HG03378 (cell line): ENCODE measurements around the gene C19orf73.
"Not testable (repeated sequence)": the region's sequence is repeated elsewhere in the genome, so short reads cannot be mapped to it uniquely, and the experiment has no call there.

Source experiments
- ATAC-seq: cut with Tn5 transposase; IDR thresholded peaks from one replicate; pipeline ENCODE4 v1.9.1; 2021; ENCODE audit warnings: mild to moderate bottlenecking, moderate library complexity; ENCODE audit not compliant: unreplicated experiment

The C19orf73 gene

DNA sequence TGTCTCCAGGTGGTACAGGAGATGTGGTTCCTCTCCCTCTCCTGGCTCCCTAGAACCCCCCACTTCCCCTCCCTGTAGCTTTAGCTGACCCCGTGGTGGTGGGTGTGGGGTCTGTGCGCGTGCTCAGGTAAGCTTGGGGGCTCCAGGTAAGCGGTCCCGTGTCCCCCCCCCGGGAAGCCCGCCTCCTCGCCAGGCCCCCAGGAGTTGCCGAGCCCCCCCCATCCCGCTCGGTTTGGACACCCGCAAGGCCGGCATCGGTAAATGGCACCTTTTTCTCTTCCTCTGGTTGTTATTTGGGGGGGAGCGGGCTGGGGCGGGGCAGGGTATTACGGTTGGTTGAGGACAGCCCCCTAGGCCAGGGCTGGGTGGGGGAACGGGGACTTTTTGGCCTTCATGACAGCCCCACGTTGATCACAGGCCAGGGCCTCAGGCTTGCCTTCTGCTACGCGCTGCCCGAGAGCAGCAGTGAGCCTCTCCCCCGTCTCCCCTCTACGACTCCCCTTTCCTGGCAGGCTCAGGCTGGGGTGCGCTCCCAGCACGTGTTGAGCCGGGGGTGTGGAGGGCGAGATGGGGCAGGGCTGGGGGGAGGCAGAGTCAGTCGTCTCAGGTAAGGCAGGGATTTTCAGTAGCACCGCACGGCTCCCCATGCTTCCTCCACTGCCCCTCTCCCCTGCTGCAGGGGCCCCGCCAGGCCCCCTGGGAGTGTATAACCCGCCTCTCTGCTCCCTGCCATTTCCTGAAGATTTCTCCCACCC lies 15.4 kb downstream of the C19orf73 start:
- ATAC-seq = no peak

- ATAC-seq = no peak
Measured at GRCh38 chr19:49102303-49102702, 16.6 kb downstream of the C19orf73 start.

GRCh38 chr19:49101160-49101559 lies 17.8 kb downstream of the C19orf73 start:
- no peak for ATAC-seq

DNA sequence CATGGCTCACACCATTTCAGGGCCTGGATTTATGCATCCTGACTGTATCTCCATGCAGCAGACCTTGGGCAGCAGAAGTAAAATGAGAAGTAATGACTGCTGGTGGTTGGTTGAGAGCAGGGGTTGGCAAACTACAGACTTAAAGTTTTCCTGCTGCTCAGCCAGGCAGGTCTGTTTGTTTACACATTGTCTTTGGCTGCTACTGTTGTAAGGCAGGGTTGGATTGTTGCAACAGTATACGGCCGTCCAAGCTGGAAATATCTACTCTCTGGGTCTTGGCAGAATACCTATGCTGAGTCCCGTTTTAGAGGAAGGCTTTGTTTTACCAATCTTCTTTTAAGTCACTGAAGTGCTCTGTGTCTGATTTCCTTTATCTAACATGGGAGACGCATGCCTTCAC lies 20.1 kb downstream of the C19orf73 start:
- ATAC-seq = no peak

GRCh38 chr19:49097453-49098288 lies 21.3 kb downstream of the C19orf73 start:
- no peak for ATAC-seq

DNA sequence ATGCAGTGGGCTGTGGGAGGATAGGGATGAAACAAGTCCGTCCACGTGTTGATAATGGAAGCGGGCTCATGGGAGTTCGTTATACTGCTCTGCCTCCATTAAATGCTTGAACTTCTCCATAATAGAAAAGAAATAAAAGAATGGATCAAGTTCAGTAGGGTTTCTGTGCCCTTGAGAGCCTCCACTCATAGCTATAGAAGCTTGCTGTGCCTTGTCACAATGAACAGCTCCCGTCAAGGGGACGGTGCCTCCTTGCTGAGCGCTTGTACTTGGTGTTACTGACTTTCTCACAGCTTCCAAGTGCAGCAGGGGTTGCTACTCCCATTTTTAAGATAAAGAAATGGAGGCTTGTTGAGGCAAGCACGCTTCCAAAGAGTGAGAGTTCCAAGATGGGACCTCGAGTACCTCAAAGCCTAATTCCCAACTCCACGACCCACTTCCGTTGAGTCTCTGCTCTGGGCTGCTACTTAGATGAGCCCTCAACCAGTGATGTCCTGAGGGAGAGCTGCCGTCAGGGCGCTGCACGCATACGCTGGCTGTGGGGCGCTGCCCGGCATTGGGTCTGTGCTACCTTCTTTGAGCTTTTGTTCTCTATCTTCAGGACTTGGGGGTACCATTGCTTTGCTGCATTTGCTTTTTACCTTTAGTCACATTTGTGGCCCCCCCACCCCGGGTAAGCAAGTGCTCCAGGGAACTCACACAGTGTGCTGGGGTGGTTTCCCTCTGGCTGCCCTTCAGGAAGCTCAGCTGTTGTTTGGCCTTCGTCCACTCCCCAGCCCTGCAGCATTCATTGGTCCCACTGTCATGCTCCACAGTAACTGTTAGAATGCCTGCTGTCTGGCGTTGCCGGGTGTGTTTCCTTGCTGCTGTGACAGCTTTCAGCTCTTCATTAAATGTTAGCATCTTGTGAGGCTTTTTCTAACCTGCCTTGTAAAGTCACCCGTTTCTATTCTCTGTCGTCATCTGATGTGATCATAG lies 24.1 kb downstream of the C19orf73 start:
- ATAC-seq = no peak

- ATAC-seq = no peak
Measured at GRCh38 chr19:49092686-49093085, 26.3 kb downstream of the C19orf73 start.

DNA sequence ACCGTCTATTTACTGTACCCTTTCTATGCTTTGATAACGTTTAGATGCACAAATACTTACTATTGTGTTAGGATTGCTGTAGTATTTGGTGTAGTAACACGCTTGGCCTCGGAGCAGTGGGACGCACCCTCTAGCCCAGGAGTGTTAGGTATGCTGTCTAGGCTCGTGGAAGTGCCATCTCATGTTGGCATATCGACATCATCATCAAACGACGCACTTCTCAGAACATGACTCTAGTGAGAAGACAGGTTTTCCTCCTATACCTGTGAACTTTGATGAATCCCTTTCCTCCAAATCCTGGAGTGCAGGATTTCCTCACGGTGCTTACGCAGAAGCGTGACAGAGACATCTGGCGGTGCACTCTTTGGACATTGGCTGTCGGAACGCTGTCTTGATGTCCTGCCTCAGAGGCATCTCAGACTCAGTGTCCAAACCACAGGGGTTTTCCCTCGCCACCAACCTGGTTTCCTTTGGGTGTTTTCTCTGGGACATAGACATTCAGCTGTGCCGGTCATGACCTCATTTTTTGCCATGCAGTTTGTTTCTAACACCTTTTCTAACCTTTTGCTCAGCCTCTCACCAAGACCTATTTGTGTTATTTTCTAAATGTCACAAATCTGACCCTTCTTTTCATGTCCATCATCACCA lies 27.4 kb downstream of the C19orf73 start:
- no peak for ATAC-seq

- ATAC-seq = no peak
Measured at GRCh38 chr19:49086296-49086695, 32.6 kb downstream of the C19orf73 start.

- no peak for ATAC-seq
Measured at GRCh38 chr19:49085868-49086232, 33.1 kb downstream of the C19orf73 start.

GRCh38 chr19:49085020-49085867 lies 33.7 kb downstream of the C19orf73 start, which contains the start of gene SNRNP70:
Gene SNRNP70 (plus strand): TSS chr19:49085451. CDS start chr19:49086415, 964 bp downstream.
- peak; percentile 80 for ATAC-seq

DNA sequence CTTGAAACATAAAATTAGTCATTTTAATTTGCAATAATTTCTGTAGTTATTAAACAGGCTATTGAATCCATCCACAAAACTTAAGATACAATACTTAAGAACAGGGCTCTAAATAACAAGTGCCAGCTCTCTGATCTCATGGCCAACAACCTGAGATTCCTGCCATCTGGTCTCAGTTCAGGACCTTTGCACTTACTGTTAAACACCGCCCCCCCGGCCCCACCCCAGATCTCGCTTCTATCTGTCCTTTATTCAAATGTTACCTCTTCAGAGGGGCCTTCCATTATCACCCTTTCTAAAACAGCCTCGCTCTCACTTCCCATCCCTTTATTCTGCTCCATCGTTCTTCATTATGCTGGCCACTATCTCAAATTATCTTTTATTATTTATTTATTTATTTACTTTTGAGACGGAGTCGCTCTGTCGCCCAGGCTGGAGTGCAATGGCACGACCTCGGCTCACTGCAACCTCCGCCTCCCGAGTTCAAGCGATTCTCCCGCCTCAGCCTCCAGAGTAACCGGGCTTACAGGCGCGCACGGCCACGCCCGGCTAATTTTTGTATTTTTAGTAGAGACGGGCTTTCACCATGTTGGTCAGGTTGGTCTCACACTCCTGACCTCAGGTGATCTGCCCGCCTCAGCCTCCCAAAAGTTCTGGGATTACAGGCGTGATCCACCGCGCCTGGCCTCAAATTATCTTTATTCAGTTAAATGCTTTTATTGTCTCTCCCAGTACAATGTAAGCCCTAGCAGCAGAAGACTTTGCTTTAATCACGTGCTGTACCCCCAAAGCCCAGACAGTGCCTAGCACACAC lies 34.5 kb downstream of the C19orf73 start:
- ATAC-seq = no peak

DNA sequence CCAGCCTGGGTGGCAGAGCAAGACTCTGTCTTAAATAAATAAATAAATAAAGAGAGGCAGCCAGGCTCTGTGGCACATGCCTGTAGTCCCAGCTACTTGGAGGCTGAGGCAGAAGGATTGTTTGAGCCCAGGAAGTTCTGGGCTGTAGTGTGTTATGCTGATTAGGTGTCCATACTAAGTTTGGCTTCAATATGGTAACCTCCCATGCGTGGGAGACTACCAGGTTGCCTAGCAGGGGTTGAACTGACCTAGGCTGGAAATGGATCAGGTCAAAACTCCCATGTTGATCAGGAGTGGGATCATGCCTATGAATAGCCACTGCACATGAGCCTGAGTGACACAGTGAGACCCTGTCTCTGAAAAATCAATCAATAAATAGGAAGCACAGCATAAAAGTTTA lies 37.7 kb downstream of the C19orf73 start:
- no peak for ATAC-seq

DNA sequence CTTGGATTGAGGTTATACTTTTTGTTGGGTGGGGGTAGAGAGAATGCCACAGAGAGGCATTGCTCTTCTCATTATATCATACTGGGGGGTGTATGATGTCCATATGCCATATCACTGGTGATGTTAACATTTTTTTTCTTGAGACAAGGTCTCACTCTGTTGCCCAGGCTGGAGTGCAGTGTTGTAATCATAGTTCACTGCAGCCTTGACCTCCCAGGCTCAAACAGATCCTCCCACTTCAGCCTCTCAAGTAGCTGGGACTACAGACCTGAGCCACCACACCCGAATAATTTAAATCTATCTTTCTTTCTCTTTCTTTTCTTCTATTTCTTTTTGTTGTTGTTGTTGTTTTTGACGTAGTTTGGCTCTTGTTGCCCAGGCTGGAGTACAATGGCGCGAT lies 38.6 kb downstream of the C19orf73 start:
- ATAC-seq = no peak

GRCh38 chr19:49074869-49075268 lies 44.1 kb downstream of the C19orf73 start:
- ATAC-seq = not testable (repeated sequence)

DNA sequence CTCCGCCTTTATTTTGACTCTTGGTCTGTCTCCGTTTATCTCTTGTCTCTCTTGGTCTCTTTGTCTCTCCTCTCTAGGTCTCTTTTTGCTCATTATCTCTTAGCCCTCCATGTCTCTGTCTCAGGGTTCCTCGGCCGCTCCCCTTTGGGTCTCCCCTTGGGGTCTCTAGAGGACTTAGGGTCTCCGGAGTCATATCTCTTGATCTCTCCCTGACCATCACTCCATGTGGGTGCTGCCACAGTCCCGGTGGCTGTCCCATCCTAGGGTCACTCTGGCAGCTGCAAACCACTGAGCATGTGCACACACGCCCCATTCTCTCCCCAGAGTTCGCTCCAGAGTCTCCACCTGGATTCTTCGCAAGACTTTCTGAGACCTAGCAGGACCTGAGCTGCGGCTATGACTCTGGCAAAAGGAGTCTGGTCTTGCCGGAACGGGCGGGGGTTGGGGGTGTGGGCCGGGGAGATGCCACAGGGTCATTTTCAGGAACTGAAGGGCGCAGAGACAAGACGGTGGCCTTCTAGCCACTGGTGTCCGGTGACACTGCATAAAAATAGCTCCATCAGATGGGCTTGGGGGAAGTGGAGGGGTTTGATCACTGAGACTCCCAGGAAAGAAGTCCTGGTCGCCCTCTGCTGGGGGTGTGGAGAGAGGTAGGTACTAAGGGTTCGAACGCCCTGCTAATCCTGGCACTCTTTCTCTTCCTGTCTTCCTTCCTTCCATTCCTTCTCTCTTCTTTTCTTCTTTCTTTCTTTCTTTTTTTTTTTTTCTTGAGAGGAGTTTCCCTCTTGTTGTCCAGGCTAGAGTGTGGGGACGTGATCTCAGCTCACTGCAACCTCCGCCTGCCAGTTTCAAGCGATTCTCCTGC lies 45.2 kb downstream of the C19orf73 start:
- no peak for ATAC-seq

- no peak for ATAC-seq
Measured at GRCh38 chr19:49071860-49072547, 46.9 kb downstream of the C19orf73 start.
